K562 treated with DMSO at 1 percent for 12 hours (cell line): Measurements from ENCODE around the gene PRPF8. TPM values are rescaled to one million over a fixed set of nuclear protein-coding genes. Genes with fewer than 3 reads are reported as not detected.

Experiments used
- total RNA-seq: library from RNA; unstranded; fragments of 300-600 nt; gene quantifications from 2 replicates; pipeline ENCODE4 v1.2.3, GENCODE V29; 2022; ENCODE audit not compliant: insufficient read depth

PRPF8 gene
- 71.5 and 159 TPM in 2 replicates for total RNA-seq

DNA sequence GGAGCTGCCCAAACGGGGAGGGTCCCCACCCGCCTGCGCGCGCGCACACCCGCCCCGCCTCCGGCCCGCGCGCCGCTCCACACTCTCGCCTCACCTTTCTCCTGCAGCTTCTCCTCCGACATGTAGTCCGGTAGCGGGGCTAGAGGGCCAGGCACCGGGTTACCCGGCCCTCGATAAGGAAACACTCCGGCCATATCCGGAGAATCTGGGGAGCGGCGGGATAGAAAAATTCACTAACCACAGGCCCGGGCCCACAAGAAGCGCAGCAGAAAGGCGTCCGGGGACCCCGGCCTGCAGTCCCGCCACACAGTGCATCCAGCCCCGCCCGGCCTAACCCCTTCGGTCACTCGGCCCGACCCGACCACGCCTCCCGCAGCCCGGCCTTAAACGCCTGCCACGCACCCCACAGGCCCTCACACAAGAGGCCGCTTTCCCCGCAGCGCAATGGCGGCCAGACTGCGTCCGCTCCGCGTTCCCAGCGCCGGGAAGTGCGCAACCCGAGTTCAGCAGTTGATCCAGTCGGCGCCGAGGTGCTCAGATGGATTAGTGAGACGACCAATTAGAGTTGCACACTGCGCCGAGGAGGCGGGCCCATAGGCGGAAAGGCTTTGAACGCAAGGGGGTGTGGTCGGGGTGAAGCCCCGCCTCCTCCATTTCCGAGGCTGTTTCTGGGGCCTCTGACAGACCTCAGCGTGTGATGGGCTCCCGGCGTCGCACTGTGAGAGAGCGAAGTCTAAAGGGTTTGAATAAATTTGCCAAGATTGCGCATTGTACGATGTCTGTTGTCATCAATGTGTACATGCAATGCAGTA is at the start of gene PRPF8:
Gene PRPF8, minus strand, starts transcription at position 490 of the 812 bp plus-strand sequence. Its CDS starts 296 bp downstream, at position 194.

DNA sequence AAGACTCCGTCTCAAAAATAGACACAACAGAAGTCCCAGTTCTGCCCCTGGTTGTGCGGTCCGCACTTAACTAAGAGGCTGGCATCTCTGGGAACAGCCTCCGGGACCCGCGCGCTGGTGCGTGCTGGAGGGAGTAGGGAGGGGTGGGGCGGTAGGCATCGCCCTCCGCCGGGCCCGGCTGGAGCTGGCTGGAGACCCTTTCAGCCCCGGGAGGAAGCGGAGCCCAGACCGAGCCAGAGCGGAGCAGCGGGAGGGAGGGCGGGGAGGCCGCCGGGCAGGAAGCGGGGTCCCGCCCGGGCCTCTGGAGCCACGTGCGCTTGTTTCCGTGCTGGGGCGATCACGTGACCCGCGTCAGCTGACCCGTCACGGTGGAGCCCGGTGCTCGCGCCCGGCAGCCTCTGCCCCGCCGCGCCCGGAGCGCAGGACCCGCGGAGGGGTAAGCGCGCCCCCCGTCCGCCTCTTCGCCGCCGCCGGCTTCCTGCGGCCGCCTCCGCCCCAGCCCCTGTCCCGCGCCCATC is 39.7 kb upstream of the PRPF8 start, which contains the start of gene WDR81:
Gene WDR81, plus strand, starts transcription at position 354 of the 518 bp plus-strand sequence. CDS start 256 bp downstream, outside the sequence.

DNA sequence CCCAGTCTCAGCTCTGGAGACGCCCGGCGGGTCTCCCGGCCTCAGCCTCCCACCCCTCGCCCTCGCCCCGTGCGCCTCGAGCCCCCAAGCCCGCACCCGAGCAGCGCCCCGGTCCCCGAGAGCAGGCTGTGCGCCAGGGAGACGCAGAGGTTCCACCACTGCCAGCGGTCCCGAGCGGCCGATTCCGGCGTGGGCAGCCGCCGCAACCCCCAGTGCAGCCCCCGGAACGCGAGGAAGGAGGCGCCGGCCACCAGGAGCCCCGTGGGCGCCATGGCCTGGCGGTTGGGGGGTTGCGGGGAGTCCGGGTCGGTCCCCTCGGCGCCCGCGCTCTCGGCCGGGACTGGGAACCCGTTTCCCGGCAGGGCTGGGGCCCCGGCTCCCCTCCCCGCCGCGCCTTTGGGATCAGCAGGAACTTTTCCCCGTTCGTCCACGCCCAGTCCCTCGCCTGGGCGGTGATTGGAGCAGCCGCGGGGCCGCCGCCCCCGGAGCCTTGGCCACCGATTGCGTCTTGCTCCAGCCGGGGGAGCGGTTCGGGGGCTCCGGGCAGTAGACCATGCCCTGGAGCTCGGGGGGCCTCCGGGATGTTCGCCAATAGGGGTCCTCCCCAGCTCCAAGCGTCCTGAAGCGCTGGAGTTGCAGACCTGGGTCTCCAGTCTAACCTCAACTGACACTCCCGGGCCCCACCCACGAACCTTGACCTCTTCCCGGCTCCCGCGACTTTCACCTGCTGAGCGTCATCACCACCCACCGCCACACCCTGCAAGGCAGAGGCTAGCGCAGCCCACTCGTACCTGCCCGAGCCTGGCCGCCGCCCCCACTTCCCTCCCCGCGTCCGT is 25.5 kb upstream of the PRPF8 start, which contains the start of gene TLCD2:
Gene TLCD2, minus strand, starts transcription at position 407 of the 836 bp plus-strand sequence. Its CDS starts 135 bp downstream, at position 272.

DNA sequence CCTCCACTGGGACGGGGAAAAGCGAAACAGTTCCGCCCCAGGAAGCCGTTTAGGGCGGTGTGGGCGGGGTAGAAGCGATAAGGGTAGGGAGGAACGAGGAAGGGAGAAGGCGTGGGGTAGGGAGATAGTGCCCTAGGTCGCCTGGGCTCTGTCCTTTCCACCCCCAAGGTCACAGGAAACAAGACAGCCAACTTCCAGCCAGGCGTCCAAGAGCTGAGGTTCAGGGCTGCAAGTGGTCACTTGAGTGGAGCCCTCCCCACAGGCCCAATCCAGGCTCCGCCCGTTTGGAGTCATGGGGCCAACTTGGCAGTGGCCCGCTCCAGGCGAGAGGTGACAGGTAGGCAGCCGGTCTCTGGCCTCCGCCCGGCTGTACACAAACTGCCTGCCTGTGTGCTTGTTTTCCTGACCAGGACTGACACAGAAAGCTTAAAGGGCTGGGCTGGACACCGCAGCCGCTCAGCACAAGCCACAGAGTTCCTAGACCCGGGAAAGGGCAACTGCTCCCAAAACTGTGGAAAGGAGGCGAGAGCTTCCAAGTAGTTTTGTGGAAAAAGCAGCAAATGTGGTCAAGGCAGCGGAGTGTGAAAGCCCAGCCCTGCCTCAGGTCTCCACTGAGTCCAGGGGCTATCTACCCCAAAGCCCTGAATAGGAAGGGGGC is 34.7 kb downstream of the PRPF8 start, which contains the start of gene RILP:
Gene RILP, minus strand, starts transcription at position 23 of the 658 bp plus-strand sequence. CDS start 62 bp downstream, outside the sequence.

DNA sequence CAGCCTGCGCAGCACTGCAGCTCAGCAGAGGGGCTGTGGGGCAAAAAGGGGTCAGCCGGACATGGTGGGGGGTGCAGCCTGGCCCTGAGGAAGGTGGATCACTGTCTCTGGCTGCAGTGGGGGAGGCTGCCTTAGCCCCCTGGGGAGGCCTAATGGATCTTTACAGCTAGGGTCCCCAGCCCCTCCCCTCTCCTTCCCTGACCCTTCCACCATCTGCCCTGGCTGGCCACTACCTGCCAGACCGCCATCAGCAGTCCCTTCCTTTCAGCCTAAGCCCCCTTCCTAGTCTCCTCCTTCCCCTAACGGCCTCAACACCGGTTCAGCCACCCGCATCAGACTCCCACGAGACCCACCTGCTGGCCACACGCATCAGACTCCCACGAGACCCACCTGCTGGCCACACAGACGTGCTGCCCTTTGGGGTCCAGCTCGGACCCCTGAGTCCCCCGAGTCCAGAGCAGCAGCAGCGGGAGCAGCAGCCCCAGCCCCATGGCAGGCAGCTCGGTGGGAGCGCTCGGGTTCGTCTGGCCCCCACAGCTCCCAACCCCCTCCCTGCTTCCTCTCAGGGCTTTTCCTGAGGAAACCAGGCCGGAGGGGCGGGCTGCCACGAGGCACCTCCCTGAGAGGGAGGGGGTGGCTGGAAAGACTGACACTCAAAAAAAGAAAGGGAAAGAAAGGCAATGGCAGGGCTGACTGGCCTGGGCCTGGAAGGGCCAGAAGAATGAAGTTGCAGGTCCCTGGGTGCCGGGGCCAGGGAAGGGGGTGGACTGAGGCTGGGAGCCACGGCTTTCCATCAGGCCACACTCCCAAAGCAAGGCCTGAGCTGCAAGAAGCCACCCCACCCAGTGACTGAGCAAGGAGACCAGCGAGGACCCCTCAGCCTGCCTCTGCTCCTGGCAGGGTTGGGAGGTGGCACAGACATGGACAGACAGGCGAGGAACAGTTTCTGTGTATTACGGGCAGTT is 39.2 kb downstream of the PRPF8 start, which contains the start of gene SCARF1:
Gene SCARF1, minus strand, starts transcription at position 526 of the 965 bp plus-strand sequence. Its CDS starts 35 bp downstream, at position 491.

DNA sequence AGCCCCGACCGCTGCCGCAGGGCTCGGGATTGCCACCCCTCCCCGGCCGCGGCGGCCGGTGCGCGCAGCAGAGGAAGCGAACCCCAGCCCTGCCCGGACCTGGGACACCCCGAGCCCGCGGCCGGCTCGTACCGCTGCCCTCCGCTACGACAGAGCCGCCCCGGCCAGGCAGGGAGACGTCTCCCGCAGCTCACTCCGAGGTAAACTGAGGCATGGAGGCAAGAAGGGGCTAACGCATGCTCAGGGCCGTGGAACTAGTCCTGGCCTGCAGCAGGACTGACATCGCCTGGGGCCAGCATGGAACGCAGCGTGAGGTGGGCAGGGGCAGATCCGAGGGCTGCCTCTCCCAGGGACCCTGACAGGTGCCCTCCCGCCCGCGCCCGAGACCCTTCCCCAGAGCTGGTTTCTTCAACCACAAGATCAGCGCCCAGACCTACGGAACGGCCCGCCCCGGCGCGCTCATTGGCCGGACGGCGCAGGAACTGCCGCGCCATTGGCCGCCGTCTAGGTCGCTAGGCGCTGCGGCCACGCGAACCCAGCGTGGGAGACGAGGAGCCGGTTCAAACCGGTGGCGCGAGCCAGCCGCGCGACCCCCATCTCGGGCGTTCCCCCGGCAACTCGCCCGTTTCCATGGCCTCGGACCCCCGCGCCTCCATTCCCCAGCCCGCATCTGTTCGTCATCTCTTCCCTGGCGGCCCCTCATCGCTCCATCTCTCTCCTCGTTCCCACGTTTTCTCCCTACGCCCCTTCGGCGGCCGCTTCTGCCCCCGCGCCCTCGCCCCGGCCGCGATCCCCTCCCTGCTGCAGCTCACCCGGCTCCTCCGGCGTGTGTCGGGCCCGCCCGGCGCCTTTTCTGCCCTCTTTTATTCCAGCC is 56.4 kb downstream of the PRPF8 start, which contains the start of gene SLC43A2:
Gene SLC43A2, minus strand, starts transcription at position 853 of the 874 bp plus-strand sequence. CDS start 960 bp downstream, outside the sequence.

Other genes with a start within 250 kb of the PRPF8 start
- 12.9 and 28.0 TPM in 2 replicates for gene CRK, start 228.6 kb downstream of the PRPF8 start, total RNA-seq
- 13.4 and 33.3 TPM in 2 replicates for gene MYO1C, start 192.2 kb downstream of the PRPF8 start, total RNA-seq
- gene INPP5K, start 168.3 kb downstream of the PRPF8 start, total RNA-seq = 29.7 and 35.1 TPM in 2 replicates
- 17.3 and 40.3 TPM in 2 replicates for gene PITPNA, start 122.1 kb downstream of the PRPF8 start, total RNA-seq
- gene SLC43A2, start 56.0 kb downstream of the PRPF8 start, total RNA-seq = 3.5 and 3.6 TPM in 2 replicates
- gene SCARF1, start 39.1 kb downstream of the PRPF8 start, total RNA-seq = 3.1 and 4.3 TPM in 2 replicates
- gene RILP, start 35.0 kb downstream of the PRPF8 start, total RNA-seq = 36.3 and 50.8 TPM in 2 replicates
- gene TLCD2, start 25.5 kb upstream of the PRPF8 start, total RNA-seq = 0.90 and 1.8 TPM in 2 replicates
- gene WDR81, start 39.8 kb upstream of the PRPF8 start, total RNA-seq = 11.0 and 19.9 TPM in 2 replicates
- not detected in 2 replicates for gene SERPINF2, start 58.0 kb upstream of the PRPF8 start, total RNA-seq
- 58.4 and 68.3 TPM in 2 replicates for gene SERPINF1, start 77.2 kb upstream of the PRPF8 start, total RNA-seq
- 4.2 and 14.3 TPM in 2 replicates for gene SMYD4, start 145.0 kb upstream of the PRPF8 start, total RNA-seq
- 32.9 and 59.2 TPM in 2 replicates for gene RPA1, start 145.1 kb upstream of the PRPF8 start, total RNA-seq